HG03103 (cell line): ENCODE measurements around the gene CHST7.

Source experiments
- ATAC-seq: cut with Tn5 transposase; IDR thresholded peaks from one replicate; pipeline ENCODE4 v1.9.1; 2021; ENCODE audit warnings: low read depth; ENCODE audit not compliant: unreplicated experiment

The CHST7 gene

DNA sequence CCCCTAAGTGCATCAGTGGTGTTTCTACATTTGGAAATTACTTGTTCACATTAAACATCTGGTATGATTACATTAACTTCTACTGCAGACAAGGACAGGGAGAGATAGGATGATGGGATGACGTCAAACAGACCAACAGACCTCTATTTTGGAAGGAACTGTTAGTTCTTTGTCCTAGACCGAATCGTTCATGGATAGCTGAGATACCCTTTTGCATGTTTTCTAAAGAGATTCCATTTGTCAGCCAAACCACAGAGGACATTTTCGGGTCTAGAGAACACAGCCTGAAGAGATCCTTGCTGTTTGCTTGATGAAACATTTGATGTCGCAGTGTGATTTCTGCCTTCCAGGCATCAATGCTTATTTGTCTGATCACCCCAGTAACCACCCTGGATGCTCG, 27.7 kb downstream of the CHST7 start:
- ATAC-seq = no peak

DNA sequence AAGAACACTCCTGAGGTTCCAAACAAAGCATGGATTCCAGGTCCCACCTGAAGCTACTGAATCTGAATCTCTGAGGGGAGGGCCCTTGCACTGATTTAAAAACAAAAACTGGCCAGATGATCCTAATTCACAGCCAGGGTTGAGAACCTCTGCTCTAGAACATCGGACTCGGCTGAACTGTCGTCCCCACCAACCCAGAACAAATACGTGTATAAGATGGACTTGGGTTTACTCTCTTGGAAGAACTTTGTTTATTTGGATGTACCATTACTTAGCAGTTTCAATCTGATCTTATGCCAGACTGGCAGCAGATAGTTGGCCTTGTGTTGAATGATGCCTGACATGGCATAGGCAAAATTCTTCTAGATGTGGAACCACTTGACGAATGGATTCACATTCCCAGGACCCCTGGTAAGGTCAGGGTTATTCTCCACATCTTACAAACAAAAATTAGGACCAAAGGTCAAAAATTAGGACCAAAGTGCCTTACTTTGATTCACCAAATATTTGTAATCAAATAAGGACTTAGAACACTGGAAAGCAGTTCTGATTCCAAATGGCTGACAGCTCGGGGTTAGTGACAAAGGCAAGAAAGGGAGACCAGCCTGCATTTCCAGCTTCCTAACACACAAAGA, 29.0 kb downstream of the CHST7 start:
- no peak for ATAC-seq

DNA sequence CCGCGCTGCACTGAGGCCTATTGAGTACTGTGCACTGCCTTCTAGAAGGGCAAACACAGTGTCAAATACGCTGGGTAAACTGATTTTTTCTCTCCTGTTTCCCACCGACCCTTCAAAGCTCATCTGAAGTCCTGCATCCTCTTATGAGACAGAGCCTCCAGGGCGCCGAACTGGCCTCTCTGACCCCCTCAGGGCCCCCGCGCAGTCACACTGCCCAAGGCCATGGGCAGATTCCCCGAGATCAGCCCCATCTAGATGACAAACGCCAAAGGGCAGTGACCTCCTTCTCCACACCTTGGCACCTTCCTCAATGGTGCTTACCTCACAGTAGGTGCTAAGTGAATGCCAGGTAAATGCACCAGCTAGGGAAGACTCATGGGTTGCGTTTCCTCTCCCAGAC, 34.4 kb downstream of the CHST7 start:
- no peak for ATAC-seq

DNA sequence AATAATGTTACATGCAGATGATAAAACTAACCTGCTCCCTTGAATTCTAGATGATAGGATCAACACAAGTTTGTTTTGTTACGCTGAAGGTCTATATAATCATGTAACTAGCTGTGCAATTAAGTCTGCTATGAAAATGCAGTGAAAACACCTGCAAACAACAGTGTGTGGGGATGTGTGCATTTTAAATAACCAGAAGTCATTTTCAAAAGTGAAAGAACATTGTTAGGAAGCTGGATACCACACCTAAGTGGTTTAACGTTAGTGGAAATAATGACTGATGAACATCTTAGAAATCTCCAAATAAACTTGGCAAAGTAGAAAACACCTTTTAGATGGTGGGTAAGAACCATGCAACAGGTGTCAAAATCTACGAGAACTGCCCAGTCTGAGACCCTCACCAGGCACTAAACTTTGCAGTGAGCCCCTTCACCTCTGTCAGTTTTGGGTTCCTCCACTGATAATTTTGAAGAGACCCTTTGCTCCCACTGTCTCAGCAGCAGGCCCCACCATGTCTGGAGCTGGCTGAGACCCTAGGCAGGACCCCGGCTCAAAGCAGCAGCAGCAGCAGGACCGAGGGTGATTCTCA, 36.6 kb downstream of the CHST7 start:
- no peak for ATAC-seq

- no peak for ATAC-seq
These were observed 38.2 kb downstream of the CHST7 start for GRCh38 chrX:46611658-46612362.

- ATAC-seq = no peak
These were observed 44.3 kb downstream of the CHST7 start for GRCh38 chrX:46617906-46618305.

DNA sequence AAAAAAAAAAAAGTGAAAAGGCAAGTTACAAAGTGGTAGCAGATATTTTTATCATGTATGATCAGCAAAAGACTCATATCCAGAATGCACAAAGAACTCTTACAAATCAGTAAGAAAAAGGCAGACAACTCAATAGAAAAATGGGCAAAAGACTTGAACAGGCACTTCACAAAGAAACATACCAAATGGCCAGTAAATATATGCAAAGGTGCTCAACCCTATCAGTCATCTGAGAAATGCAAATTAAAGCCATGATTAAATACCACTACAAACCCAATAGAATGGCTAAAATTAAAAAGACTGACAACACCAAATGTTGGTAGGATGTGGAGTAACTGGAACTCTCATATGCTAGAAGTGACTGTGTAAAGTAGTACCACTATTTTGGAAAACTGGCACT, 45.4 kb downstream of the CHST7 start:
- no peak for ATAC-seq

DNA sequence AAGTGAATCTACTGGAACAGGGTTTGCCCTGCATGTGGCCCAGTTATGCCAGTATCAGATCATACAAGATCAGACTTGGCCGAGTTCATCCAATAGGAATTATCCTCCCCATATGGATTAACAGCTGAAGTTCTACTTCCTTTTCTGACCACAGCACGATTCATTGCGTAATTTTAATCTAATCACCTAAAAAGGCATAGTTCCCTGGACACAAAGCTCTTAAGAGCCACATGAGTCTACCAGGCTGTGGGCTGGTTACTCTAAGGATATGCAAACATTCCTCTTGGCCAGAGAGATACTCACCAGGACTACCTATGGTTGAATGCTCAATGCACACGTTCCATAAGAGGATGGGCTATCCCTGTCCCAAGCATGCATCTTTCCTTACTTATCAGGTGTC, 46.9 kb downstream of the CHST7 start:
- ATAC-seq = no peak

GRCh38 chrX:46621572-46621971, 48.0 kb downstream of the CHST7 start:
- no peak for ATAC-seq

- ATAC-seq = no peak
These were observed 50.7 kb downstream of the CHST7 start for GRCh38 chrX:46624090-46624786.

- no peak for ATAC-seq
These were observed 53.0 kb downstream of the CHST7 start for GRCh38 chrX:46626566-46626965.

DNA sequence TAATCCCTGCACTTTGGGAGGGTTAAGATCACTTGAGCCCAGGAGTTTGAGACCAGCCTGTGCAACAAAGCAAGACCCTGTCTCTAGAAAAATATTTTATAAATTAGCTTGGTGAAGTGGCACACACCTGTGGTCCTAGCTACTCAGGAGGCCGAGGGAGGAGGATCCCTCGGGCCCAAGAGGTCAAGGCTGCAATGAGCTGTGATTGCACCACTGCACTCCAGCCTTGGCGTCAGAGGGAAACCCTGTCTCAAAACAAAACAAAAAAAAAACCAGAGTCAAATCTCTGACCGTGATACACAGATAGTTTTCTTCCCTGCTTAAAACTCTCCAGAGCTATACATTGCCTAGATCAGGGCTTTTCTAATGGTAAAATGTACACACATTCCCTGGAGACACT, 53.5 kb downstream of the CHST7 start:
- no peak for ATAC-seq

DNA sequence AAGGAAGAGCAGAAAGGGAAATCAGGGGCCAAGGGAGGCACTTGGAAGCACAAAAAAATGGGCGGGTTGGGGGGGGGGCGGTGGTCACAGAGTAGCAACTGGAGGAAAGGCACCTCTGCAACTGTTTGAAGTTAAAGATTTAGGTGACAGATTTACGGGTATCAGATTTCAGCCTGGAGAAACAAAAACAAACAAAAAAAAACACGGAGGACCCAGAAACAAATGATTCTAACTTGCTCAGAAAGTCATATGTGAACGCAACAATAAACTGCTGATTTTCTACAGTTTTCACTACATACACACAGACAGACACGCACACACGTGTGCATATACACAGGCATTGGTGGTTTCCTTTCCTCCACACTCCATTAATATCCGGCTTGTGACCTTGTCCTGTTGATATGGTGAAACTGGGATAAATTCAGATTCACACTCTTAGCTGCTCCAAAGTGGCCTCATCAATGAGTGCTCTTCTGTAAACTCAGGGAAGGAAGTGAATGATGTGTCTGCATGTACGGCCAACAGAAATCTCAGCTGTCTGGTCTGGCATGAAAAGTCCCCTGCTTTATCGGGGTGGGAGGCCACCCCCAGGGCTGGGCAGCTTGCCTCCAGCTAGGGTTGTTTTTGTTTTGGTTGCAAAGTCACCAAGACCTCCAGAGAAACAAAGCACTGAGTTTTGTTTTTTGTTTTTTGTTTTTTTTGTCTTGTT, 54.3 kb downstream of the CHST7 start:
- no peak for ATAC-seq

DNA sequence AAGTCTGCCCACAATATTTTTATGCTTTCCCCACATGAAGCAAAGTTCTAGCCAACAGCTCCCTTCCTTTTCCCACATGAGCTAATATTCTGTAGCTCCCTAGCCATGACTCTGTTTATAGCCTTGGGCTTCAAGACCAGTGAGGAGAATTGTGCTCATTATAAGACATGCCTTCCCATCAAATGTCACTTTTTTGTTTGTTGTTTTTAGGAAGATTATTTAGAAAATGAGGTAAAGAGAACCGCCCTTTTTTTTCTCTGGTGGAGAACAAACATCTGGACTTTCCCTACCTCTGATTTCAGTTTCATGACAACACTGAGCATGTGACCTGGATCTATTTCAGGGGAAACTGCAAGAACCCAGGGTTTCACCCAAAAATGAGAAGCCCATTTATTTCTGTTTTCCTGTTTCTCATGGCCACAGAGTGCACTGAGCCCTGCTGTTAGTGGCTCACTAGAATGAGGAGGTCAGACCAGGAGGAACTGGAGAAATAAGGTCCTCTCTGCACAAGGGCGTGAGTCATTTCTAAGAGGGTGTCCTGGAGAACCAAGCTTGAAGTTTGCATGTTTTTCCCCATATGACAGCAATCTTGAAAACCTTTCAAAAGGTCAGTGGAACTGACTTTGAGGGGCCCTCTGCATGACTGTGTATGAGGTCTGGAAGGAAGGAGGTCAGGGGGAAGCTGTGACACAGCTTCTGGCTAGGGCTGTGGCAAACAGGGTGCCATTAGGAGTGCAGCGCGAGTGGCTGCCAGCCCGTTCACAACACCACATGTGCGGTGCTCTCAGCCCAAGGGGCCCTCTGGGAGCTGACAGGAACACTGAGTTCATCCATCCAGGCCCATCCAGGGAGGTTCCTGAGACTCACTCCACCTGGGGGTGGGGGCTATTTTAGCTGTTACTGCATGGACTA, 55.2 kb downstream of the CHST7 start:
- ATAC-seq = peak; percentile 88

DNA sequence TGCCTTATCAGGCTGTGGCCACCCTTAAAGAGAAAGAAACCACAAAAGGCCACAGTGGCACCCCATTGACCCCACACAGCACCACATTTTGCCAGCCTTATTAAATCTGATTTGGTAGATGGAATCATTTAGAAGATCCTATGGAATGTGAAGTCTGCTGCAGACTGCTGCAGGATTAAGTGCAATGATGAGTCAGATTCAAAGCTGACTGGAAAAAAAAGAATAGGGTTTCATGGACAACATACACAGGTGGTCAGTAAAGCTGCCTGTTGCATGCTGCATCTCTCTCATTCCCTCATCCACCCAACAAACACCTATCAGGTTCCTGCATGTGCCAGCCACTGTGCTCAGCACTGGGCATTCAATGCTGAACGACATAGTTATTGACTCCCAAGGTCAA, 56.6 kb downstream of the CHST7 start:
- ATAC-seq = no peak

- ATAC-seq = no peak
These were observed 61.0 kb downstream of the CHST7 start for GRCh38 chrX:46634577-46634976.

DNA sequence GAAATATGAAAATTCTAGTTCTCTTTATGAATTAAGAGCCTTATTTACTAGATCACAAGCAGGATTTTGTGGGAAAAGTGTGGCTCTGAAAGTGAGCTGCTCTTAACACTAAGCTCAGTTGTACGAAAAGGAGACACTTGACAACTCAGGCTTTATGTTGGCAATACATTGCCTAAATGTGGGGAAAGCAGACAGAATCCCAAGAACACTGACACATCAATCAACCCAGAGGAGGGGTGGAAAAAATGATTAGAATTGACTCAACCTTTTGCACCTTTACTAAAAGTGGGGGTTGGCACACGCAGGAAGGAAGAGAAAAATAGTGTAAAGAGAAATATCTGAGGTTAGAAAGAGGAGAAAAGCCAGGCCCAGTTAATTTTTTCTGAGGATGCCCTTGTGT, 61.6 kb downstream of the CHST7 start:
- ATAC-seq = no peak

DNA sequence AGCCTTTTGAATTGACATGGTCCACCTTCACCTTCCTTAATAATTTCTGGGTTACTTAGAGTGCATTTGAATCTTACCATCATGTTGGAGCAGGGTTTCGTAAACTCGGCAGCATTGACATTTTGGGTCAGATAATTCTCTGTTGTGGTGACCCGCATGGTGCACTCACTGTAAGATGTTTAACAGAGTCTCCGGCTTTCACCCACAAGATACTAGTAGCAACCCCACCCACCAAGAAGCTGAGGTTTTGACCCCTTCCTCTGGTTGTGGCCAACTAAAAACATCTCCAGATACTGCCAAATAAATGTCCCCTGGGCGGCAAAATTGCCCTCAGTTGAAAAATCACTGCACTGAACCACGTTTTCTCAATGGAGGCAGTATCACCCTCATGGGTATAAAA, 62.7 kb downstream of the CHST7 start:
- ATAC-seq = no peak

GRCh38 chrX:46637938-46638337, 64.4 kb downstream of the CHST7 start:
- ATAC-seq = no peak

GRCh38 chrX:46642145-46642544, 68.6 kb downstream of the CHST7 start:
- ATAC-seq = no peak
